K562 (cell line): ENCODE results near the gene HOGA1. TPM values are rescaled to one million over a fixed set of nuclear protein-coding genes. Genes with fewer than 3 reads are reported as not detected.

Source experiments
- ARID3A ChIP-seq: IDR thresholded peaks from 2 replicates; pipeline ENCODE4 v1.6.1; 2012; ENCODE audit warnings: low read depth, low read length, improper control_type of control experiment, borderline replicate concordance
- DPF2 ChIP-seq: fragments of 450-650 bp; IDR thresholded peaks from 2 replicates; pipeline ENCODE4 v1.6.1; 2016
- SIX5 ChIP-seq, 2 experiments: IDR thresholded peaks; 2 replicates each; pipeline ENCODE4 v1.6.1; 2011; ENCODE audit warnings: low read length in 2 of 2, borderline replicate concordance in 1 of 2, low read depth in 1 of 2, mild to moderate bottlenecking in 1 of 2, moderate library complexity in 1 of 2; ENCODE audit not compliant: insufficient read depth in 1 of 2
- TBL1XR1 ChIP-seq, 2 experiments: IDR thresholded peaks; 2 replicates each; pipeline ENCODE4 v1.6.1; 2012; ENCODE audit warnings: improper control_type of control experiment in 2 of 2, low read length in 2 of 2, mild to moderate bottlenecking in 1 of 2
- polyA plus RNA-seq, 8 experiments: library from polyadenylated mRNA; depleted of rRNA in 4 of 8; stranded (reverse) in 5 of 8; unstranded in 3 of 8; fragments of >200 nt; fragmentation: Nextera tagmentation in 2 of 8; fragmentation: Illumina TruSeq in 1 of 8; extraction: Ambion mirVana in 2 of 8; extraction: Trizol in 1 of 8; gene quantifications; 2 replicates each; pipeline versions ENCODE4 v1.2.1 to v1.2.3, GENCODE V29; 2011 to 2014; ENCODE audit warnings: inconsistent platforms in 1 of 8, missing spikeins in 1 of 8
- total RNA-seq, 7 experiments: library from RNA; depleted of rRNA in 6 of 7; stranded (reverse); fragments of >200 nt in 6 of 7; fragmentation: Illumina TruSeq in 2 of 7; extraction: Trizol in 2 of 7; gene quantifications; 2 replicates each; pipeline versions ENCODE4 v1.2.1 to v1.2.3, GENCODE V29; 2011 to 2021; ENCODE audit warnings: low replicate concordance in 1 of 7
- TF ChIP-seq, protein P1 (sequence below): fragments of 250-450 bp; sonication (Bioruptor Pico); IDR thresholded peaks from 2 replicates; pipeline ENCODE4 v1.4.0; 2020; ENCODE audit warnings: mild to moderate bottlenecking, moderate library complexity

Gene HOGA1
- total and polyA plus RNA-seq, 9 of the 15 experiments (the other 6 are each of a cell fraction or from before 2014, with no cell fraction given), result not detected

GRCh38 chr10:97593421-97593820 lies 9.2 kb downstream of the HOGA1 start (continued):
- TF ChIP-seq, protein P1, sequence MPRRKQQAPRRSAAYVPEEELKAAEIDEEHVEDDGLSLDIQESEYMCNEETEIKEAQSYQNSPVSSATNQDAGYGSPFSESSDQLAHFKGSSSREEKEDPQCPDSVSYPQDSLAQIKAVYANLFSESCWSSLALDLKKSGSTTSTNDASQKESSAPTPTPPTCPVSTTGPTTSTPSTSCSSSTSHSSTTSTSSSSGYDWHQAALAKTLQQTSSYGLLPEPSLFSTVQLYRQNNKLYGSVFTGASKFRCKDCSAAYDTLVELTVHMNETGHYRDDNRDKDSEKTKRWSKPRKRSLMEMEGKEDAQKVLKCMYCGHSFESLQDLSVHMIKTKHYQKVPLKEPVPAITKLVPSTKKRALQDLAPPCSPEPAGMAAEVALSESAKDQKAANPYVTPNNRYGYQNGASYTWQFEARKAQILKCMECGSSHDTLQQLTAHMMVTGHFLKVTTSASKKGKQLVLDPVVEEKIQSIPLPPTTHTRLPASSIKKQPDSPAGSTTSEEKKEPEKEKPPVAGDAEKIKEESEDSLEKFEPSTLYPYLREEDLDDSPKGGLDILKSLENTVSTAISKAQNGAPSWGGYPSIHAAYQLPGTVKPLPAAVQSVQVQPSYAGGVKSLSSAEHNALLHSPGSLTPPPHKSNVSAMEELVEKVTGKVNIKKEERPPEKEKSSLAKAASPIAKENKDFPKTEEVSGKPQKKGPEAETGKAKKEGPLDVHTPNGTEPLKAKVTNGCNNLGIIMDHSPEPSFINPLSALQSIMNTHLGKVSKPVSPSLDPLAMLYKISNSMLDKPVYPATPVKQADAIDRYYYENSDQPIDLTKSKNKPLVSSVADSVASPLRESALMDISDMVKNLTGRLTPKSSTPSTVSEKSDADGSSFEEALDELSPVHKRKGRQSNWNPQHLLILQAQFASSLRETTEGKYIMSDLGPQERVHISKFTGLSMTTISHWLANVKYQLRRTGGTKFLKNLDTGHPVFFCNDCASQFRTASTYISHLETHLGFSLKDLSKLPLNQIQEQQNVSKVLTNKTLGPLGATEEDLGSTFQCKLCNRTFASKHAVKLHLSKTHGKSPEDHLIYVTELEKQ (CRISPR knock-in tag), result no peak
- no peak for TF ChIP-seq ARID3A
- no peak for TF ChIP-seq TBL1XR1 (IDR thresholded peaks at IDR 0.05; ENCODE audit: low read length in 2 of 2)
- TF ChIP-seq SIX5 (IDR thresholded peaks at IDR 0.05; ENCODE audit: borderline replicate concordance in 1 of 2, insufficient read depth in 1 of 2, low read depth in 1 of 2, low read length in 2 of 2), result no peak
- no peak for TF ChIP-seq DPF2
